Ammon's horn (tissue), 1 donor: ENCODE data around the gene CISTR.
A peak's percentile ranks its signal among the peaks of the same experiment; 100 is the strongest.
"Not testable (repeated sequence)": the region's sequence is repeated elsewhere in the genome, so short reads cannot be mapped to it uniquely, and the experiment has no call there.

Experiments used
- DNase-seq: peaks from one replicate; pipeline ENCODE4 v3.0.0-alpha.2; 2016; ENCODE audit warnings: low spot score

Gene CISTR

DNA sequence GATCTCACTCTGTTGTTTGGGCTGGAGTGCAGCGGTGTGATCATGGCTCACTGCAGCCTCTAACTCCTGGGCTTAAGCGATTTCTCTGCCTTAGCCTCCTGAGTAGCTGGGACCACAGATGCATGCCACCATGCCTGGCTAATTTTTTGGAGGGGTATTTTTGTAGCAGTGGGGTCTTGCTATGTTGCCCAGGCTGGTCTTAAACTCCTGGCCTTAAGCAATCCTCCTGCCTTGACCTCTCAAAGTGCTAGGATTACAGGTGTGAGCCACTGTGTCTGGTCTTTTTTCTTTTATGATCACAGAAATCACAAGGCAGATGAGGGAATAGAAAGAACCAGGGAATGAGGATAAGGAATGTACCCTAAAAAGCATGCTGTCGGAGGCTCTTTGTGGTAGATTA lies 11.0 kb upstream of the CISTR start:
- not testable (repeated sequence) for DNase-seq

DNA sequence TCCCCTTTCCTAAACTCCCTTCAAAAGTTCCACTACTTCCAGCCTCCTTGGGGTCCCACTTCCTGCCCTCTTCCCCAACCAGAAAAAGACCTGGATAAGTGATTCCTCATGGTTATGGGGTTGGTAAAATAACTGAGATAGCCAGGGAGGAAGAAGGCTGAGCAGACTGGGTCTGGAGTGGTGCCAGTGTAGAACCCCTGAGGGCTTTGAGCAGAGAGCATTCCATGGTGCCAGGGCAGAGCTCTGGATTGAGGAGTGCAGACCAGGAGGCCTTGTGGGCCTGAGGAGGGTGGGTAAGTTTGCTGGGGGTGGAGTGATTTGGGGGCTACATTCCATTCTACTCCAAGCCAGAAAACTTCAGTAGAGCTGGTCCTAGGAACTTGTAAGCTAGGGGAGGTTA lies 9.5 kb upstream of the CISTR start:
- DNase-seq = no peak

DNA sequence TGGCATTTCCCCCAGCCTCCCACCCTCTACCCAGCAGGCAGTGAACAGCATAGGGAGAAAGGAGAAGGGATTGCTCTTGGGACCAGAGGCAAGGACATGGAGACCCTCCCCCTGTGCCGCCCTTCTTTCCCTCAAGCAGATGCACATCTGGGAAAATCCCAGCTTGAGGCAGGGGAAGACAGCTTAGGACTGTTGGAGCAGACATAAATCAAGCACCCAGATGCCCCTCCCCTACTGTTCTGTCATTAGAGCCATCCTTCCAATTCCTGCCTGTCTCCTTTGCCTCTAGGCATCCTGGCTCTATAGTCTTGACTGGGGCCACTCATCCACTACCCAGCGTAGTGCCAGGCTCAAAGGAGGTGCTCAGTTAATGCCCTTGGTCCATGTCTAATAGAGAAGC lies 7.5 kb upstream of the CISTR start:
- no peak for DNase-seq

DNA sequence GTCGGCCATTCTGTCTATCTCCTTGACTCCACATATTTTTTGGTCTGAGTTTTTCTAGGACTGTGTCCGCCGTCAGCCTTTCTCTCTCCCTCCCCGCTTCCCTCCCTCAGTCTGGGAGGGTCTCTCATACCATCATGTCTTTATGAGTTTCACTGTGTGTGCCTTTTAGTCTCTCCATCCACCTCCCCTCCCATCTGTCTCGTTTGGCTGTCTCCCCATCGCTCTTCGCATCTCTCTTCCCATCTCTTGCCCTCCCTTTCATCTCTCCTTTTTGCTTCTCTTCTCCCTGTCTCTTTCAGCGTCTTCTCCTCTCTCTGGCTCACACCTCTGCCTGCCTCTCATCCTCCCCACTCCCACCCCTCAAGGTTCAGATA lies 6.9 kb upstream of the CISTR start:
- DNase-seq = no peak

DNA sequence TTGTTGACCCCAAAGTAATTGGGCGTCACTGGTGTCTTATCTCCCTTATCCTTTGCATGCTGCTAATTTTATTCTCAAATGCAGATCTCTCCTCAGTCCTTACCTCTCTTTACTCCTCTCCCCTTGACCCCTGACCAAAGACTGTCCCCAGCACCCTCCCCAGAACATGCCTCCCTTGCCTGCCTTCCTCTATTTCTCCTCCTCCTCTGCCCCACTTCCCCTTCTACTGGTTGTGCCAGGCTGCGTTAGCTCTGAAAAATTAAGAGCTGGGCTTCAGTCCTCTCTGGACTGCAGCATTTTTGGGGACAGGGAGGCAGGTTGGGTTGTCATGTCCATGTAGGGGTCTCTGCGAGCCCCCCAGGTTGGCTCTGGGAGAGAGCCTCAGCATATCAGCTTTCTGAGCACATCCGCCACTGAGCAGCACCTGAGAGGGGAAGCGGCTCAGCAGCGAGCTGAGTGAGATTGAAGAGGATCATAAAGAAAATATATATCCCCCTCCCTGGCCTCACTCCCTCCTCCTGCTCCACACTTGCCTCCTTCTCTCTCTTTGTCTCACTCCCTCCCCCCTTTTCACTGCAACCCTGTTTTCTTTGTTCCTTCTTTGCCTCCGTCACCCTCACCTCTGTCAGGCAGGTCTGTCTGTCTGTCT lies 6.4 kb upstream of the CISTR start:
- no peak for DNase-seq

DNA sequence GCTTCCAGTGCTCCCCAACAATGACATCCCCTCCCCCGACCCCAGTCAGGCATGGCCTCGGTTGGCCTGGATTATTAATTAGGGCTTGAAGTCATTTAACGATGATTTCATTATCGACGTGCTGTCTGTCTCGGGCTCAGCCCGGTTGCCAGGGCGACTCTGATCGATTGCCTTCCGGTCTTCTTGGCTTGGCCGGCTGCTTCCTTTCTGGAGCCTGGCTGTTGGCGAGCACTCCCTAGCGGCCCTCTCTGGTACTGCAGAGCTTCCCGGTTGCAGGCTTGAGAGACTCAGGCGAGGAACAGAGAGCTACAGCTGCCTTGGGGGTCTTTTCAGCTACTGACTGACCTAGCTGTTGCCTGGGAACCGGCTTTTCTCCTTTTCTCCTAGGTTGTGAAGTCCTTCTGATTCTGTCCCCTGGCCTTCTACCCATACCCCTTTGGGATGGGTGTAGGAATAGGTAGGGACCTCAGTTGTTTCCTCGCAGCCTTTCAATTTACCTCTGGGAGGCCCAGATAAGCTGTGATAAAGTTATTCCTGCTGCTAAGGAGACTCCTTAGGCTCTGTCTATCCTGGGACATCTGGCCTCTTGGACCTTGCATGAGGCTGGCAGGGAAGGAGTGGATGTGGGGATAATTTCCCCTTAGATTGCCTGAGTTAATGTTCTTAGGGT lies 5.5 kb upstream of the CISTR start:
- DNase-seq = peak; percentile 78

DNA sequence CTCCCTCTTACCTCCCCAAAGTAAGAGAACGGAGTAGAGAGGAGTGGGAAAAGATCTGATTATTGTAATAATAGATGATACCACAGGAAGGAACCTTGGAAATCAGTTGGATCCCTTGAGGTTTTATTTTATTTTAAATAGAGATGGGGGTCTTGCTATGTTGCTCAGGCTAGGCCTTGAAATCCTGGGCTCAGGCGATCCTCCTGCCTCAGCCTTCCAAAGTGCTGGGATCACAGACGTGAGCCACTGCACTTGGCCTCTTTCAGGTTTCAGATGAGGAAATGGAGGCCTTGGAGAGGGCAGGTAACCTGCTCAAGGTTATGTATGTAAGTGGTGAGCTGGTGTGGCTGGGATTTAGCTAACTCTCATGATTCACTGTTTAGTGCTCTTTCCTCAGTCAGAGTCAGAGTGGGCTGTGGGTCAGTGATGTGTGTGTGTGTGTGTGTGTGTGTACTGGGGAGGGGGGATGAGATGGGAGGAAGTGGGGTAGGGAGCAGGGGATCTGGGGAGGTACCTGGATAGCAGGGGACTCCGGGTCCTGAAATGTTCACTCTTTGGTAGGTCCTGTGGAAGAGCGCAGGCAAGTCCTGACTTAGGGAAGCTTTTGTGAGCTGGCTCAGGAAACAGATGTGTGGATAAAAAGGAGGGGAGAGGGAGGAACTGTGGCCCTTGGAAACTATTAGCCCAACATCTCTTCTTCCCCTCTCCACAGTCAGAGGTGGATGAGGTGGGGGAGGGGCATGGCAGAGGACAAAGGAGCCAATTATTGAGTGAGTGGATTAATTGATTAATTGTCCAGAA lies 4.7 kb upstream of the CISTR start:
- DNase-seq = no peak

DNA sequence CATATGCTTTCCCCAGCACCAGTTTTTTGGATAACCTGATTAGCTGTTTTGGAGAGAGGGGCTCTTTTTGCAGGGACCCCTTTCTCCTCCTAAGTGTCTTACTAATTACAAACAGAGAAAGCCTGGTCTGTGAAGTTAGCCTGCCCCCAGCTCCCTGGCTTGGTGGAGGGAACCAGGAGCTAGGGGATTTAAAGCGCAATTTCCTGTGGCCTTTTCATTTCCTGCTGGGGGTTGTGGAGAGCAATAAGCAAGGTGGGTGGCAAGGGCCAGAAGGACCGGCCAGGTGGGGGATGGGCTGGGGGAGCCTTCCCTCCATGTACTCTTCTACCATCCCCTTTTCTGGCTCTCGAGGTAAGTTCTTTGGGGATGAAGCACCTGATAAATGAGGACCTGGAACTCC lies 4.1 kb upstream of the CISTR start:
- DNase-seq = no peak

DNA sequence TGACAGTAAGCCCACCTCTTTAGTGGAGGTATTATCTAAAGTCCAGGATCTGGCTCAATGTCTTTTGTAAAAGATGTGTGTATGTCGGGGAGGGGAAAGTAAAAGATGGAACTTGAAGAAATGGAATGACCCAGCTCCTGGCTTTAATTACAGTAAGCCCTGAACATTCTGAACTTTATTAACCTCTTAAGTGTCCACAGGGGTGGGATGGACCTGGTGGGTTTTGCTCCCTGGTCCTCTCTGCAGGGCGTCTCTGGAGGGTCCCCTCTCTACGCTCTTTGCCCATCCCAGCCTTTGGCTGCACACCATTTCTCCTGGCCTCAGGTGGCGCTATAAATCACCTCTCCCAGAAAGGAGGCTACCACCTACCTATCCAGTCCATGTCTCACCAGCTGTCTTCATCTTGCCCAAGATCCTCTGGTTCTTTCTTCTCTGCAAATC lies 3.7 kb upstream of the CISTR start:
- no peak for DNase-seq

DNA sequence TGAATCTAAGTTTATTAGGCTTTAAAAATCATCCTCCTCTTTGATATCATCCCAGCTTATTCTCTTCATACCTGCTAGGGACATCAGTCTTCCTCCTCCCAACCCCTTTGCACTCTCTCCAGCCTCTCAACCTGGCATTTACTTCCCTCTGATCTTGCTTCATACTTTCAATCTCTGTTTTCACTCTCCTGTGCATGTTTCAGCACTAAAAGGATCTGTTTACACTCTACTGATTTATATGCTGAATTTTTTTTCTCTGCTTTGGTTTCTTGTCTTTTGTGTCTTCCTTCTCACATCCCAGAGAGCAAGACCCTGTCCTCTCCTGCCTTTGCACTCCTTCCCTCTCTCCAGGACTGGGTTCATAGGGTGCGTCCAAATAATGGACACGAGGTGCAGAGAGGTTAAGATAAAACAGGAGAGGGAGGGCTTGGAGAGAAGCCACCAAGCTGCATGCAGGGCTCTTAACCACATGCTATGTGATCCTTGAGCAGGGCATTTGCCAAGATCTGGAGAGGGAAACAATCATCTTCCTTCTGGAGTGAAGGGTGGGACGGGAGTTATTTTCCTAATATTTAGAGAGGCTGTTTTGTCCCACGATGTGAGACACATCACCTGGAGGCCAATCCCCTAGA lies 3.0 kb upstream of the CISTR start:
- DNase-seq = no peak

DNA sequence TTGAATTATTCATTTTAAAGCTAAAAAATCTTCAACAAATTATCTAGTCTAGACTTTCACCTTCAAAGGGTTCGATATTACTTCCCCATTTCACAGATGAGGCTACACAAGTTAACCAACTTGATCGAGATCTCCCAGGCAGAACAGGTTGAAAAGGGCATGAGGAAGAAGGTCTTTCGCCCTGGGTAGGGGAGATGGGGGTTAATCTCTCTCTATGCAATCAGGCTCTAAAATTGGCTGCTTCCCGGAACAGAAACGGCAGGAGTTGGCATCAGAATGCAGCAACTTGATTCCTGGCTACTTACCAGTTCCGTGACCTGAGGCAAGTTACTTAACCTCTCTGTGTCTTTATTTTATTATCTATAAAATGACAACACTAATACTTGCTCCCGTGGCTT lies 2.4 kb upstream of the CISTR start:
- DNase-seq = no peak

DNA sequence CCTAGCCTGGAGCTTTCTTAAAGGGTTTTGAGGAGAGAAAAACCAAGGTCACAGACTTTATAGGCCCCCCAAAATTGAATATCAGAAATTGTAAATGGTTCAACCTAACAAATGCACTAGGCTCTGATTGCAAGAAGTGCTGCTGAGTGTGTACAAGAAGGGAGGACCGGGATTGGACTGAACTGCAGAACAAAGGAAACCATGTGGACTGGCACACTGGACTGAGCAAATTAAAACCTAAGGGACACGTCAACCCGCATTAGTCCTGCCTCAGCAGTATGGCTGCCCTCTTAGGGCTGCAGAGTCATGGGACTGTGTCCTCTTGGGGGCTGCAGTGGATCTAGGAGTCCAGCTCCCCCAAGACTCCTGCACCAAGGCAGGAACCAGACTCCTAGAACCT lies 842 bp upstream of the CISTR start:
- no peak for DNase-seq

DNA sequence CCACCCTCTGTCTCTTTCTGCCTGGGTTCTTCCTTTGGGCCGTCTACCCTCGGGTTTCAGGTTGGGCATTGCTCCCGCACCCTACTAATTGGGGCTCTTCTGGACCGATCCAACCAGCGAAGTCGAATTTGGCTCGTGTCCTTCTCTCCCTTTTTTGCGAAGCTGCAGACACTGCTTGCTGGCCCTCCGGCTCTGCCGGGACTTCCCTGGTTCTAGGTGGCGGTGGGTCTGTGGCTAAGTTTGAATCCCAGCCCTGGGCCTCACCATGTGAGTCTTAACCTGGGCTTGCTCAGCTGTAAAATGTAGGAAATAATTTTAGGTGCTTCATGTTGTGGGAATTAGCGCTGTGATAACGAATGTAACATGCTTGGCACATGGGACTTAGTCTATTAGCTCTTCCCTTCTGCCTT lies 418 bp upstream of the CISTR start:
- DNase-seq = no peak

DNA sequence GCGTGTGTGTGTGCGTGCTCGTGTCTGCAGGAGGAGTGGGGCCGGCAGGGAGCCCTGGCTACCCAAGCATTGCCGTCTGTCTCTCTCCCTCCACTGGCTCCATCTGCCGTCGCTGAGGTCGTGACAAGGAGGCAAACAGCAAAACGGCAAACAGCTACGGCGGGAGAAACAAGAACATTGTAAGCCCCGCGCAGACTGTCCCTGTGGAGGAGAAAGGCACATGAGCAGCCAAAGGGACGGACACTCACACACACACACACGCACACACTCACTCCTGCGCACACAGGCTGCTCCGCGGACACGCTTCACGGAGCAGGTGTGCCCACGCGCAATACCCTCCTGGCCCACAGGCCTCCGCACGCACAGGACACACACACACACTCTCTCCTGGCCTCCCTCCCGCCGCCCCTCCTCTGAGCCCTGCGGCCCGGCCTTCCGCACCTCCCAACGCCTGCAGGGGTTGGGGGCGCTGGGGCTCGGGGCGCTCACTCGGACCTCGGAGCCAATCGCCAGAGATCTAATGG lies 905 bp downstream of the CISTR start:
- DNase-seq = peak; percentile 29

DNA sequence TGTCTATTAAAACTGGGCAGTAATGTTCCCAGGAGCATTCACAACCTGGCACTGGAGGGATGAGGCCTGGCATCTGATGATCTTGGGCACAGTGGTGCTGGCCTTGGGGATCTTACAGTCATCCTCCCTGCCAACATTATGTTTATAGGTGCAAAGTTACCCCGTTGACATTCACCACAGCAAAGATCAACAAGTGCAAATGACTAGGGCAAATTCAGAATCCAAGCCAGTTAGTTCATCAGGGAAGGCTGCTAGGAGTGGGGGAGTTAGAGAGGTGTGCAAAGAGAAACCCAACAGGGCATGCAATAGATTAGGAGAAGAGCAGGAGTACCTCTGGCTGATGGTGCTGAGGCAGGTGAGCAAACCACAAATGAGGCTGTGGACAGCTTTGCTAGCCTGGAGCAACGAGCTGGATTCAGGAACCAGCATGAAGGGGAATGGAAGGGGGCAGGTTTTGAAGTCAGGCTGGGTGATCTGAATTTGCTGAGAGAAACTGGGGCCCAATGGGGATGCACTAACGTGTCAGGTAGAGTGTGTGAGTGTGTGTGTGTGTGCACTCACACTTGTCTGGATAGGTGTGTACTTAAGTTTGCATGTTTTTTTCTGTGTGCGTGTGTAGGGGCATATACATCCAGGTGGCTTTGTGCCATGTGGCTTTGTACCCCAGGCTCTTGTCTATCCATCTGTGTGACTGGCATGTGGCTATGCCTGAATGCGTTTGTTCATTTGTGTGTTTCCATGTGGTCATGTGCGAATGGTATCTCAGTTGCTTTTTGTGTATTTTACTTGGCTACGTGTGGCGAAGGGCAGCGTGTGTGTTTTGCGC lies 1.6 kb downstream of the CISTR start:
- no peak for DNase-seq

DNA sequence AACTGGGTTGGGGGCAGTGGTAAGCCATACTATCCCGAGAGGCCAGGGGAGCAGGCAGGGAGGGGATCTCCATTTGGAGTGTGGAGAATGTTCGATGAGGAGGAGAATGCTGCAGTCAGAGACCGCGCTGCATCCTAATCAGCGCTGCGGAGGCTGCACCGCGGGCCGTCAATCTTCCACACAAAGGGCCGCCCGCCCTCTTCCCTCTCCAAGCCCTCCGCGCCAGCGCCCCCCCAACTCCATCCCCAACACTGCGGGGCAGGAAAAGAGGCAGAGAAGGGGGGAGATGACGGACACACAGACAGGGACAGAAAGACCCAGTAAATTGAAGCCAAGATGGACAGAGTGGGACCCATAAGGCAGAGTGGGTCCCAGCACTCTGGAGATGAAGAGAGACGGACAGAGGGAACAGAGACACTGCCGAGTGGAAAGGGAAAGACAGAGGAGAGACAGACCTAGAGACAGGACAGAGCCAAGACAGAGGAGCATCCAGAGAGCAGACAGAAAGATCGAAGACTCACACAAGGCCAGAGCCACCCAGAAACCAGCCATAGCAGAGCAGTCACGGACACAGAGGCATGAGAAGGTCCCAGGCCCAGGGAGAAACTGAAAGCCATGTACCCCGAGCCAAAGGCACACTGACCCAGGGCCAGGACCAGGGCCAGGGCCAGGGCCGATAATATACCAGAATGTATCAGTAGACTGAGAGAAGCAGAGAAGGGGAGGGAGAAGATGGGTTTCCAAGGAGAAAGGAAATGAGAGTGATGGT lies 3.5 kb downstream of the CISTR start:
- DNase-seq = peak; percentile 36

DNA sequence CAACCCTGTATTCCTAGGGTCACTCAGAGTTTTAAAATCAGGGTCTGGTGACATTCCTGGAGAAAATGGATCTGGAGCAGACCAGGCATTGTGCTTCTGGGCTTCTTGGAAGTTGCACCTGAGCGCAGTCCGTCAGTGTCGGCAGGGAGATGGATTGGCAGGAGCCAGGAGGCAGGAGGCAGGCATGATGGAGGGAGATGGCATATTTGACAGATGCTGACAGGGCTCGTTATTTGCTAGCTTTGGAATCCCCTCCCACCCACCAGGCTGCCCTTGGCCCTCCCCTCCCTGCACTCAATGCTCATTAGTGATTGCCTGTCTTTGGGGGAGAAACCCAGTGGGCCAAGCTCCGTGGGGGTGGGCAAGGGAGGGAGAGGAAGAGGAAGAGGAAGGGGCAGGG lies 4.7 kb downstream of the CISTR start:
- DNase-seq = peak; percentile 28

DNA sequence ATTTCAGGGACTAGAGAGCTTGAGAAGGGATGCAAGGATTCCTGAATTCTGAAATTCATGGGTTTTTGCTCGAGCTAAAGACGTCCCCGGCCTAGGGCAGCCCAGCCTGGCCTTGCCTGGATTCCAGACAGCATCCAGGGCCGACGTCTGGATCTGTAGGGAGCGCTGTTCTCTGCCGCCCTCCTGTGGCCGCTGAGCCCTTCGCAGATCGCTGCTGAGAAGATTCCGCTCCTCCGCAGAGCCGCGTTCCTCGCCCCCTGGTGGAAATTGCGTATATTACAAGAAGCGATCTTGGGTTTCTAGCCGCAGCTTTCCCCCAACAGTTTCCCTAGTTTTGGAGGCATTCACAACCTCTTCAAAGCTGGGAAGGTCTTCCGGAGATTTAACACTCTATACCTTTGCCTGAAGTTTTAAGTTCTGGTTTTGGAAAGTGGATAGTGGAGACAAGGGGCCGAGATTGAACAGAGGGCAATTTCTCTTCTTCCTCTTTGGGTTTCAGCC lies 5.1 kb downstream of the CISTR start:
- peak; percentile 97 for DNase-seq

DNA sequence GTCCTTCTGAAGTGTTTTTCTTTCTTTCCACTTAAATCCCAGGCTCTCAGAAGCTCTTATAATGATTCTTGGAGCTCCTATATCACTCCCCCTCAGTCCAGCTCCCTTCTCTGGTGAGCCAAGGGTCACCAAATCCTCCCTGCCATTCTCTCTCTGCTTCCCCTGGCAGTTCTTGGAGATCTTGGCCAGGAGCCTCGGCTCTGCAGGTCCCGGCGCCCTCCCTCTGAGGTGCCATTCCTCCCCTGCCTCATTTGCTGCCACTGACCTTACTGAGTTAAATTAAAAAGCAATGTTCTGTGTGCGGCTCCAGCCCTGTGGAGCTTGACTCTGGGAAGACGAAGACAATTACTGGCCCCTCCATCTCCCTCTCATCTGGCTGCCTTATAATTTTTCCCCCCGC lies 7.0 kb downstream of the CISTR start:
- no peak for DNase-seq

DNA sequence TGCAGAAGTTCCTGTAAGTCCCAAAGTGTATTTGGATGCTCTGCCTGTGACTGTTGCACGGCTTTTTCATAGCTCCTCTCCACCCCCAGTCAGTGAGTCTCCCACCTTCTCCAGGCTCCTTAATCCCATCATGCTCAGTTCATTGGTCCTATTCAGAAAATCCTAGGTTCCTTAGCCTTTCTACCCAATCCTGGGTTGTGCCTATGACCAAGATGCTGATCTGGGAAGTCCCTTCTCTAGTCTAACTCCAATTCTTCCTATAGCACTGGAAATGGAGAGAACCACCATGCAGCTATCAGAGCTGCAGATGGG lies 7.7 kb downstream of the CISTR start:
- no peak for DNase-seq
